Measurements from ENCODE around the gene SERPINB7.

SERPINB7 gene

GRCh38 chr18:63850636-63851035, 75.4 kb downstream of the SERPINB7 start:
- no peak for DNase-seq
